ENCODE results near the gene GYPE. TPM values are rescaled to one million over a fixed set of nuclear protein-coding genes. Genes with fewer than 3 reads are reported as not detected.
"Not testable (repeated sequence)": the region's sequence is repeated elsewhere in the genome, so short reads cannot be mapped to it uniquely, and the experiment has no call there.

GYPE gene
- polyA plus RNA-seq (ENCODE audit: low read depth in 6 of 6), result 10 to 100 TPM in 2 of 6 donors, 1 to 10 TPM in 4; 3.7 to 13.0 (median 9.4) TPM

DNA sequence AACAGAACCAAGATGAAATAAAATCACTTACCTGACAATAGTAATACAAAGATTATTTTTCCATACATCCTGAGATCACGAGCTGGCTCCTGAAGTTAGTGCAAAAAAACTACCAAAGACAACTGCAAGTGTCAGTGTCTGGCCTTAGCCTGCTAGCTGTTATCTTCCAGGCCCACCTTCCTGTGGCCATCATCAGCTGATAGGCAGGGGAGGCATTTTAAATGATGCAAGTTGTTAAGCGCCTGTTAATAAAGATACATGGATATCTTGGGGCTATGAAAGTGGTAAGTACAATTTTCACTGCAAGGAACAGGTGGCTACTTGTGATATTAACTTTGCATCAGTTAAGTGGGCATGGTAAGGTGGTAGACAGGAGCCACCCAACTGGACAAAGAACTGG lies at the start of gene GYPE:
Gene GYPE, minus strand, starts transcription at position 120 of the 400 bp plus-strand sequence. Its CDS starts 52 bp downstream, at position 68.
- H3K36me3 Mint-ChIP-seq; DNase-seq; H3K4me3 Mint-ChIP-seq; H3K27me3 Mint-ChIP-seq; H3K9me3 Mint-ChIP-seq; ATAC-seq (ENCODE audit: low read depth in 2 of 2): not testable (repeated sequence)
- peaks cover 20 to 40% (median 28%) of the 10 kb centered on the region in 3 donors for H3K4me1 Mint-ChIP-seq
- peak within 1 kb of the TSS in 1 of 6 donors; percentile 65 for H3K27ac Mint-ChIP-seq

DNA sequence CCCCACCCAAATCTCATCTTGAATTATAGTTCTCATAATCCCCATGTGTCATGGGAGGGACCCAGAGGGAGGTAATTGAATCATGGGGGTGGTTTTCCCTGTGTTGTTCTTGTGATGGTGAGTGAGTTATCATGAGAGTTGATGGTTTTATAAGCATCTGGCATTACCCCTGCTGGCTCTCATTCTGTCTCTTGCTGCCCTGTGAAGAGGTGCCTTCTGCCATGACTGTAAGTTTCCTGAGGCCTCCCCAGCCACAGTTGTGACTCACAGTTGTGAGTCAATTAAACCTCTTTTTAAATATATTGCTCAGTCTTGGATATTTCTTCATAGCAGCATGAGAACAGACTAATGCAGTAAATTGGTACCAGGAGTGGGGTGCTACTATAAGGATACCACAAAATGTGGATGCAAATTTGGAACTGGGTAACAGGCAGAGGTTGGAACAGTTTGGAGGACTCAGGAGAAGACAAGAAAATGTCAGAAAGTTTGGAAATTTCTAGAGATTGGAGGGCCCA lies 46.2 kb upstream of the GYPE start:
- Mint-ChIP-seq H3K4me3 (peak overlapping the region in 1 of 8 donors; percentile 36), H3K36me3 (peaks cover 8 to 19% of the 10 kb centered on the region in 2 donors), H3K9me3 (peaks cover 4 to 31% (median 18%) of the 10 kb centered on the region in 7 donors)
- H3K4me1 Mint-ChIP-seq; ATAC-seq (ENCODE audit: low read depth in 2 of 2); DNase-seq; H3K27ac Mint-ChIP-seq; H3K27me3 Mint-ChIP-seq: not testable (repeated sequence)

DNA sequence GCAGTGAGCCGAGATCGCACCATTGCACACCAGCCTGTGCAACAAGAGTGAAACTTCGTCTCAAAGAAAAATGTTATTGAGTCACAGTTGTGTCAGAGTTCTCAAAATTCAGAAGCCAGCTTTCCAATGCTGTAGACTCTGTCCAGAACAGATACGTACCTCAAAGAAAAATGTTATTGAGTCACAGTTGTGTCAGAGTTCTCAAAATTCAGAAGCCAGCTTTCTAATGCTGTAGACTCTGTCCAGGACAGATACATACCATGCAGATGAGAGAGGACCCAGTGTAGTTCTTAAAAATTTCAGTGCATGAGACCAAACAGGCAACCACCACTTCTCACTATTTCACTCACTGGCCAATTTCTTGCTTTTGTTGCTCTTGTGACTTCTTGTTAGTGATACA lies 45.6 kb upstream of the GYPE start:
- H3K4me1 Mint-ChIP-seq; DNase-seq; H3K27me3 Mint-ChIP-seq; H3K4me3 Mint-ChIP-seq; ATAC-seq (ENCODE audit: low read depth in 2 of 2); H3K27ac Mint-ChIP-seq: not testable (repeated sequence)
- Mint-ChIP-seq H3K36me3 (peaks cover 8 to 19% of the 10 kb centered on the region in 2 donors), H3K9me3 (peaks cover 4 to 31% (median 18%) of the 10 kb centered on the region in 7 donors)

DNA sequence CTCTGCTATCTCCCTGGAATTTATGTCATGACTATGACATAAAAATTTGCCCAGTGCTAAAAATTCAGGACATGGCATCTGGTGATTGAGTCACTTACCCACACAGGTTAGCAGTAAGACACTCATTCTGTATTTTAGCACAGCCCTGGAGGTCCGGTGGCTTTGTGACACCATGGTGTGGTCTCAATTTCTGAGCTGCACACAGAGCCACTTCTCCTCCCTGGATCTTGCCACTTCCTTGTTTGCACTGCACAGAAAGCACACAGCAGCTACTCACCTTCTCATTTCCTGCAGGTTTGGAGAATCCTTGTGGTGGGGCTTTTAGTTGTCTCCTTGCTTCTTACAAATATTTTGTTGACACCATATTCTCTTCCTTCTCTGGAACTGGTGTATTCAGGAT lies 44.8 kb upstream of the GYPE start:
- not testable (repeated sequence) for H3K27ac Mint-ChIP-seq; DNase-seq; H3K4me1 Mint-ChIP-seq; H3K27me3 Mint-ChIP-seq; H3K4me3 Mint-ChIP-seq; ATAC-seq (ENCODE audit: low read depth in 2 of 2)
- H3K9me3 Mint-ChIP-seq, result peaks cover 4 to 31% (median 18%) of the 10 kb centered on the region in 7 donors
- peaks cover 8 to 19% of the 10 kb centered on the region in 2 donors for H3K36me3 Mint-ChIP-seq

DNA sequence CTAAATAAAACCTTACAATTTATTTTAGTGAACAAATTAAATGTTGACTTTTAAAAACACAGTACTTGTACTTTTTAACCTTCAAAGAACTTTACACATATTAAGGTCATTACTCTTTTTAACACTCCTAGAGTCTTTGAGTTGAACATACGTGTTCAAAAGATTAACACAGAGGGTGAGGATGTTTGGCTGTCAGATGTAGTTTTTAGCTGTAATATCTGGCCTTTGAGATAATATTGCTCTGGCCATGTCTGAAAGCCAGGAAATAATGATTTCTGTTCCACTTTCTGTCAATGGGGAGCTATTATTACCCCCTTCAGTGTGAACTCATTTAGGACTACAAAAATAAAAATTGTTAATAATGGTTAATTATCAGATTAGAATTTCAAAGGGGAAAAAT lies 42.1 kb upstream of the GYPE start:
- H3K4me1 Mint-ChIP-seq; ATAC-seq (ENCODE audit: low read depth in 2 of 2); H3K27ac Mint-ChIP-seq; H3K4me3 Mint-ChIP-seq; DNase-seq; H3K27me3 Mint-ChIP-seq: not testable (repeated sequence)
- peaks cover 4 to 10% of the 10 kb centered on the region in 2 donors for H3K36me3 Mint-ChIP-seq
- peaks cover 0 to 20% (median 16%) of the 10 kb centered on the region in 7 donors for H3K9me3 Mint-ChIP-seq

DNA sequence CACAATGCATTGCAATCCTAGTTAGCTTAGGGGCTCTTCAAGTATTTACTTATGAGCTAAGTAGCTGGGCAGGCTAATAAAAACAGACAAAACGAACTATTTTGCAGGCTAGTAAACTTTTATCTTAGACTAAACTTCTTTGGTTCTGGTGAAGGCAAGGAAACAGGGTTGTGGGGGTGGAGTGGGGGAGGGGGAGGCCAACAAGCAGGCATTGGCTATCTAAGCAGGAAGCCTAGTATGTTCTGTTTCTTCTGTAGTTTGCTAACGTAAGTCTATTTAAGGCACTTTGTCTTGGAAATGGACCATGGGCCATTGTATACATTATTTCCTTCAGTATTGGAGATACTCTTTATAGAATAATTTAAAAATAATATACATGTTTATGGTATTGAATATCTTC lies 35.3 kb upstream of the GYPE start:
- not testable (repeated sequence) for H3K4me3 Mint-ChIP-seq; H3K36me3 Mint-ChIP-seq; H3K9me3 Mint-ChIP-seq; H3K27ac Mint-ChIP-seq; DNase-seq; H3K4me1 Mint-ChIP-seq; H3K27me3 Mint-ChIP-seq; ATAC-seq (ENCODE audit: low read depth in 2 of 2)

DNA sequence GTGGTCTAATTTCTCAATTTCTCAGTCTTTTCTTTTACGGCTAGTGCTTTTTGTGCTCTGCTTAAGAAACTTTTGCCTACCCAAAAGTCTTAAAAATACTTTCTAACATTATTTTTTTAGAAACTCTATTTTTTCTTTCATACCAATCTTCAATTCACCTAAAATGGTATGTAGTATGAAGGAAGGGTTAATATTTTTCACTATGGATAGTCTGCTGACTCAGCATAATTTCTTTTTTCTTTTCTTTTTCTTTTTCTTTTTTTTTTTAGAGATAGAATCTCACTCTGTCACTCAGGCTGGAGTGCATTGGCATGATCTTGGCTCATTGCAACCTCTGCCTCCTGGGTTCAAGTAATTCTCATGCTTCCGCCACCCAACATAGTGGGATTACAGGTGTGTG lies 34.2 kb upstream of the GYPE start:
- Mint-ChIP-seq H3K27ac (no peak overlapping the region), H3K4me3 (no peak overlapping the region), H3K27me3 (no peaks in the 10 kb centered on the region), H3K36me3 (no peaks in the 10 kb centered on the region), H3K9me3 (no peaks in the 10 kb centered on the region), H3K4me1 (no peaks in the 10 kb centered on the region)
- ATAC-seq (ENCODE audit: low read depth in 2 of 2), result no peak
- no peak for DNase-seq

DNA sequence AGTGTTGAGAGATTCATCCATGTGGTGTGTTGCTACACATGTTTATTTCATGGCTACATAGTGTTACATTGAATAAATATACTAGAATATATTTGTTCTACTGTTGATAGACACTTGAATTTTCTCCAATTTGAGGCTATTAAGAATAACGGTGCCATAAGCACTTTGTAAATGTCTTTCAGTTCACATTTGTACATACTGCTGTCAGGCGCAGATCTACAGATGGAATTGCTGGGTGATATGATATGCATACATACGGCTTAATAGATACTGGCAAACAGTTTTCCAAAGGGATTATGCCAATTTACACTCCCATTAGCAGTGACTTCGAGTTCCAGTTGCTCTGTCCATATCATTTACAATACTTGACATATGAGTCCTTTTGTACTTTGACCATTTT lies 33.5 kb upstream of the GYPE start:
- not testable (repeated sequence) for H3K4me3 Mint-ChIP-seq; H3K4me1 Mint-ChIP-seq; H3K27ac Mint-ChIP-seq; DNase-seq; H3K27me3 Mint-ChIP-seq; H3K36me3 Mint-ChIP-seq; H3K9me3 Mint-ChIP-seq; ATAC-seq (ENCODE audit: low read depth in 2 of 2)

DNA sequence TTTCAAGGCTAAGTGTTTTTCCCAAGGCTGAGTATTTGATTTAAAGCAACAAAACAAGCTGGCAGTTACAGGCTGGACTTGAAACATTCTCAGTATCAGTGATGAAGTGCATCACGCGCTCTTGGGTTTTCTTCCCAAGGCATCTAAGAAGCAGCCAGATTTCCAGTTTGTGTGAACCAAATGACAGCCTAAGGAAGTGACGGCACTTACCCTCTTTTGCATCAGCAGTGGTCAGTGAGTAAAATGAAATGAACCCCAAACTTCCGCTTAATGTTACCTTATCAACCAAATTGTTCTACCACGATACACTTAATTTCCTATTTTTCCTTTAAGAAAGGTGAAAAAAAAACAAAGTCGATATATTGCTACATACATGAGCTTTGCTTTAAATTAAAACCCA lies 15.8 kb upstream of the GYPE start:
- Mint-ChIP-seq H3K36me3 (no peaks in the 10 kb centered on the region), H3K9me3 (peaks cover 0 to 5% (median 0%) of the 10 kb centered on the region in 7 donors), H3K27me3 (no peaks in the 10 kb centered on the region), H3K4me1 (peaks cover 18 to 20% (median 19%) of the 10 kb centered on the region in 3 donors), H3K27ac (peak overlapping the region in 5 of 6 donors; percentile 34 to 70 (median 41)), H3K4me3 (peak overlapping the region in 2 of 8 donors; percentile 12 to 68)
- peak; percentile 76 to 87 for ATAC-seq (ENCODE audit: low read depth in 2 of 2)
- peak; percentile 20 for DNase-seq

DNA sequence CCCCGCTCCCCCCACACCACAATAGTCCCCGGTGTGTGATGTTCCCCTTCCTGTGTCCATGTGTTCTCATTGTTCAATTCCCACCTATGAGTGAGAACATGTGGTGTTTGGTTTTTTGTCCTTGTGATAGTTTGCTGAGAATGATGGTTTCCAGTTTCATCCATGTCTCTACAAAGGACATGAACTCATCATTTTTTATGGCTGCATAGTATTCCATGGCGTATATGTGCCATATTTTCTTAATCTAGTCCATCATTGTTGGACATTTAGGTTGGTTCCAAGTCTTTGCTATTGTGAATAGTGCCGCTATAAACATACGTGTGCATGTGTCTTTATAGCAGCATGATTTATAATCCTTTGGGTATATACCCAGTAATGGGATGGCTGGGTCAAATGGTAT lies 11.1 kb upstream of the GYPE start:
- ATAC-seq (ENCODE audit: low read depth in 2 of 2), result not testable (repeated sequence)

DNA sequence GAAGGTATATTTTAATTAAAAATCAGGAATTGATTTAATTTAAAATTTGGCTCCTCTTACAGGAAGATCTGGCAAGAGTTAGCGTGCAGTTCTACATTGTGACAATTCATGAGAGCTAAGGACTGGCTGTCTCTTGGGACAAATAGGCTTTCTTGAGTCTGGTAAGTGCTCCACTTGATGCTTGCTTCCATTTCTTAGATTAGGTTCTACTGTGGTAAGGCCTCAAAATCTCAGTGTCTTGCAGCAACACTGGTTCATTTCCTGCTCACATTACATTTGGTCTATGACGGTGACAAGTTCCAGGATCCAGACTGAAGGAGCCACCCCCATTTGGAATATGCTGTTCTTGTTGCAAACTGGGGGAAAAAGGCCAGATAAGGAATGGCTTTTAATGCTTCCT lies 7.1 kb upstream of the GYPE start:
- Mint-ChIP-seq H3K4me3 (peak overlapping the region; percentile 86 to 98 (median 96)), H3K4me1 (peaks cover 20 to 36% (median 31%) of the 10 kb centered on the region in 3 donors), H3K27ac (peak overlapping the region in 5 of 6 donors; percentile 36 to 97 (median 92))
- DNase-seq, H3K27me3 Mint-ChIP-seq, H3K36me3 Mint-ChIP-seq, H3K9me3 Mint-ChIP-seq: not testable (repeated sequence)
- peak; percentile 18 to 23 for ATAC-seq (ENCODE audit: low read depth in 2 of 2)

More for the DNA sequence above, 11.1 kb upstream of the GYPE start:
- H3K4me3 Mint-ChIP-seq, H3K36me3 Mint-ChIP-seq, H3K9me3 Mint-ChIP-seq, H3K27me3 Mint-ChIP-seq, H3K27ac Mint-ChIP-seq, DNase-seq: not testable (repeated sequence)
- H3K4me1 Mint-ChIP-seq, result peaks cover 18 to 34% (median 27%) of the 10 kb centered on the region in 3 donors

DNA sequence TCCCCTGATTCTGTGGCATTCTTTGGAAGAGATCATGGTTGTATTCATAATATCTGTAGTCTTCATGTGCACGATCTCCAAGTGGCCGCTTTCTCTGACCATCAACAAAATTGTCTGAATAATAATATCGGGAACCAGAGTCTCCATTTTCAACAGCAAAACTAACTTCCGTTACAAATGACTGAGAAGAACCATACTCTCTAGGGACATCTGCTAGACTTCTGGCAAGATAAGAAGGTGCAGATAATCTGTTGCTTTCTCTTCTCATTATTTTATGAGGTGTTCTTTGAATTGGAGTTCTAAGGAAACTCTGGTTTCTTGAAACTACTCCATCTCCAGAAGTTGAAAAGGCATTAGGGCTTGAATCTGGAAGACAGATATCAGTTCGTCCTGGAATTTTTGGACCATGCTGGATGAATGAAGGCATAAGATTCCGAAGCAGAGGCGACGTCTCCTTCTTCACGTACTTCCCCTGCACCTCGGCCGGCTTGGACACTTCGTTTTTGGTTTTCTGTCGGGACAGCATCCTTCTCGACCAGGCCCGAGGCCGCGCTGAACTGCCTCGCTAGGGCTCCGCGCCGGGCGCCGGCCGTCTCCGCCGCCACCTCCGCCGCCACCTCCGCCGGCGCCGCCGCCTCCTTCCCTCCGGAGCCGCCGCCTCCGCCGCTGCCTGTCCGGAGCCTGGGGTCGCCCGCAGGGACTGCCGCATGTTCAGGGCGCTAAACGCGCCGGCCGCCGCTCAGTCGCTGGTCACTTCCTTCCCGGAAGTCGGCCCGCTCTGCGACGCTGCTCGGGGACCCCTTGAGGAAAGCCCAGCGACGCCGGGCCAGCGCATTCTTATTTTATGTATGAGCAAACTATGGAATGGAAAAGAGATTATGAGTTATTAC lies 6.4 kb upstream of the GYPE start:
- Mint-ChIP-seq H3K4me1 (peaks cover 23 to 43% (median 35%) of the 10 kb centered on the region in 3 donors), H3K27ac (peak overlapping the region; percentile 36 to 99 (median 95)), H3K4me3 (peak overlapping the region; percentile 86 to 98 (median 96))
- H3K9me3 Mint-ChIP-seq, H3K27me3 Mint-ChIP-seq, H3K36me3 Mint-ChIP-seq: not testable (repeated sequence)
- peak; percentile 40 for DNase-seq
- peak; percentile 67 to 77 for ATAC-seq (ENCODE audit: low read depth in 2 of 2)

DNA sequence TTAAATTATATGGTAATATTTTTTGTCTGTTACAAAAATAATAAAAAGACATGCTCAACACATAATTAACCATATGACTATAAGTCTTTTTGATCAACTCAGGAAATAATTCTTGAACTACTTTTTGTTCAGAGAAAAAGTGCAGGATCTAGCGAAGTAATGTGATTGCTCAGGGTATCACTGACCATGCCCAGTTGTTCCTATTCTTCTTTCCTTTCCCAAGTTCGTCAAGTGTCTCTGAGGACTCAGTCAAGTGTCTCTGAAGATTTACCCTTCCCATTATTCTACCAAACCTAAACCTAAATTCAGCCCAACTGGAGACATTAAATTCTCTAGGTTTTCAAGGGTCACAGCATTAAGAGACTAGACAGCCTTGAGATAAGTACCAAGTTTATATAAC lies 5.5 kb upstream of the GYPE start:
- peaks cover 23 to 51% (median 35%) of the 10 kb centered on the region in 3 donors for H3K4me1 Mint-ChIP-seq

DNA sequence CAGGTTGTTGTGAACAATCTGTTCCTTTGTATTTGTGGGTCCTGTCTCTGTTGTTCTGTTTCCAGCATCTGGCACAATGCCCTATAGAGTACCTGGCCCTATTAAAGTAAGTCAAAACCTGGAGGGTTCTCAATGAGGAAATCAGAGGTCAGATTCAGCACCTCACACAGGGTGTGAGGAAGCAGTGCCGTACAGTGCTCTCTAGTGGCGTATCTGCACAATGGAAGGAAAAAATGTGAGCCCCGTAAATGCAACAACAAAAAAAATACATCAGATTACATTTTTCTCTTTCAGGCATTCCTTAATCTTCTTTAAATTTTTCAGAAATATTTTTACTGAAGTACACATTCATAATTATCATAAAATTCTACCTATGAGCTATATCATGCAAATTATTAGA lies 2.5 kb upstream of the GYPE start:
- peak; percentile 49 for DNase-seq
- not testable (repeated sequence) for H3K27me3 Mint-ChIP-seq, H3K9me3 Mint-ChIP-seq, H3K36me3 Mint-ChIP-seq
- Mint-ChIP-seq H3K4me3 (peak overlapping the region in 5 of 8 donors; percentile 0 to 69 (median 18)), H3K27ac (peak overlapping the region in 2 of 6 donors; percentile 60 to 83), H3K4me1 (peaks cover 20 to 35% (median 26%) of the 10 kb centered on the region in 3 donors)
- ATAC-seq (ENCODE audit: low read depth in 2 of 2), result peak; percentile 62 to 69

More for the DNA sequence above, 5.5 kb upstream of the GYPE start:
- H3K27me3 Mint-ChIP-seq; H3K9me3 Mint-ChIP-seq; H3K36me3 Mint-ChIP-seq; ATAC-seq (ENCODE audit: low read depth in 2 of 2); DNase-seq: not testable (repeated sequence)
- peak overlapping the region; percentile 67 to 98 (median 95) for H3K4me3 Mint-ChIP-seq
- H3K27ac Mint-ChIP-seq, result peak overlapping the region in 5 of 6 donors; percentile 36 to 78 (median 44)
